Motor neuron (in vitro differentiated cells): ENCODE data around the gene SCRN1. TPM values are rescaled to one million over a fixed set of nuclear protein-coding genes. Genes with fewer than 3 reads are reported as not detected.
A peak's percentile ranks its signal among the peaks of the same experiment; 100 is the strongest.

Source experiments
- ATAC-seq, 8 experiments: fragments of 200-7000 bp; cut with Tn5 transposase; replicated peaks in 6 of 8; 2 replicates each; pipeline ENCODE4 v1.8.0; 2021; ENCODE audit warnings: mild to moderate bottlenecking in 8 of 8, moderate library complexity in 8 of 8
- H3K27ac ChIP-seq, 2 donors: fragments of 250-450 bp; sonication (Bioruptor Pico); 2 replicates each; pipeline ENCODE4 v1.9.0; 2021; ENCODE audit warnings: antibody characterized with exemption in 2 of 2, mild to moderate bottlenecking in 2 of 2, moderate library complexity in 1 of 2
- H3K4me1 ChIP-seq, 2 donors: fragments of 250-450 bp; sonication (Bioruptor Pico); replicated peaks in 1 of 2; 2 replicates each; pipeline ENCODE4 v1.6.1; 2021; ENCODE audit warnings: antibody characterized with exemption in 2 of 2, mild to moderate bottlenecking in 2 of 2, moderate library complexity in 1 of 2
- H3K4me3 ChIP-seq, 5 donors: fragments of 250-450 bp; sonication (Bioruptor Pico); 2 replicates each; pipeline ENCODE4 v1.9.0; 2021; ENCODE audit warnings: antibody characterized with exemption in 5 of 5, mild to moderate bottlenecking in 5 of 5, moderate library complexity in 4 of 5
- WGBS, 10 experiments: fragments of 450-650 bp; shearing (Covaris generic); methylation state at CpG; one replicate each; pipeline ENCODE4 v1.0.0; 2022; 5-methylcytosine and 5-hydroxymethylcytosine counted together
- in situ Hi-C, 9 experiments: fragments of 400-800 bp; cut with MboI; loops; one replicate each; pipeline ENCODE4 v1.15.0; 2021; ENCODE audit warnings: low sequenced_read_pairs in 9 of 9, low pct_unique_long_range_greater_than_20kb in 2 of 9; ENCODE audit not compliant: unreplicated experiment in 9 of 9
- total RNA-seq, 8 experiments: library from RNA; unstranded; fragments of 300-600 nt; gene quantifications; 2 replicates each; pipeline versions ENCODE4 v1.2.3 to v1.2.4, GENCODE V29; 2022

SCRN1 gene
- total RNA-seq, 8 experiments from 2014 or later, result 18.1 to 162 (median 106) TPM

GRCh38 chr7:29956487-29956836 is 33.1 kb downstream of the SCRN1 start:
- in situ Hi-C loops, result no loop called here
- Histone ChIP-seq H3K4me3 (no peak overlapping the region), H3K4me1 (peaks cover 12 to 20% of the 10 kb centered on the region in 2 donors), H3K27ac (no peak overlapping the region)
- 42 to 90% (median 65%) methylated on average over 1 to 3 of the region's 3 CpGs; no CpG with 5 or more reads in 1 of the 10 experiments for WGBS, 10 experiments
- peak in 3 of 8 experiments; percentile 4 to 50 (median 21) for ATAC-seq

DNA sequence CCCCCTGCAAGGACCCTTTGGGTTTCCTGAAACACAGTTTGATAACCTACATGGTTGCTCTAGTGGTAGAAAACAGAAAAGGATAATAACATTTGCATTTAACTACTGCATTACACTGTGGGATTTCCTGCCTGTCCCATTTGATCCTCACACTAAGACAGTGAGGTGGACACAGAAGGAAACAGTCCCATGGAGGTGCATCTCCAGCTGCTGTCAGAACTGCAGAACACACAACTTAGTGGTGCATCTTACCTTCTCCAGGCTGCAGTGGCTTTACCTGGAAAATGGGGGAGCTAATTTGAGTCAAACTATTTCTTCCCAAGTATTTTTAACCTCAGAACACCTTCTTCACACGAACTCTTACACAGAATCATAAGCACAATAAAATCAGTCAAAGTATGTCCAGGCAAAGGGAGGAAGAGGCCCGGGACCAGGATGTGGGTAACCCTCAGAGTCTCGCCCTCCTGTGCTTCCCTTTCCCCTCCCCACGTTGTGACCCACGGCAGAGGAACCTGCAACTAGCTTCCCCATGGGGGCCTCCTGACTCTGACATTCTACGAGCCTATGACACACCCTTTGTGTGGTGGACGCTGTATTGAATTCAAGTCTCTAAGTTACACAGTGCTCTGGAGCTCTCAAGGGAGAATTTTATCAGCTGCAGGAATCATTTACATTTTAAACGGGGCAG is 33.7 kb downstream of the SCRN1 start:
- ATAC-seq, result peak in 5 of 8 experiments; percentile 47 to 59 (median 56)
- Histone ChIP-seq H3K27ac (no peak overlapping the region), H3K4me1 (peaks cover 12 to 20% of the 10 kb centered on the region in 2 donors), H3K4me3 (no peak overlapping the region)
- in situ Hi-C loops, result no loop called here
- 40 to 83% (median 73%) methylated on average over 1 to 6 of the region's 8 CpGs; no CpG with 5 or more reads in 1 of the 10 experiments for WGBS, 10 experiments

GRCh38 chr7:29955075-29955792 is 34.4 kb downstream of the SCRN1 start:
- H3K4me3 ChIP-seq, result no peak overlapping the region
- 58 to 96% (median 78%) methylated on average over 2 to 6 of the region's 7 CpGs; no CpG with 5 or more reads in 2 of the 10 experiments for WGBS, 10 experiments
- in situ Hi-C loops, result no loop called here
- ATAC-seq, result no peak
- peaks cover 12 to 20% of the 10 kb centered on the region in 2 donors for H3K4me1 ChIP-seq
- no peak overlapping the region for H3K27ac ChIP-seq

GRCh38 chr7:29953726-29954347 is 35.8 kb downstream of the SCRN1 start:
- H3K27ac ChIP-seq, result no peak overlapping the region
- ATAC-seq, result no peak
- in situ Hi-C loops, result no loop called here
- no peak overlapping the region for H3K4me3 ChIP-seq
- 30 to 100% (median 80%) methylated on average over 1 to 3 of the region's 4 CpGs; no CpG with 5 or more reads in 1 of the 10 experiments for WGBS, 10 experiments
- peaks cover 12 to 20% of the 10 kb centered on the region in 2 donors for H3K4me1 ChIP-seq

DNA sequence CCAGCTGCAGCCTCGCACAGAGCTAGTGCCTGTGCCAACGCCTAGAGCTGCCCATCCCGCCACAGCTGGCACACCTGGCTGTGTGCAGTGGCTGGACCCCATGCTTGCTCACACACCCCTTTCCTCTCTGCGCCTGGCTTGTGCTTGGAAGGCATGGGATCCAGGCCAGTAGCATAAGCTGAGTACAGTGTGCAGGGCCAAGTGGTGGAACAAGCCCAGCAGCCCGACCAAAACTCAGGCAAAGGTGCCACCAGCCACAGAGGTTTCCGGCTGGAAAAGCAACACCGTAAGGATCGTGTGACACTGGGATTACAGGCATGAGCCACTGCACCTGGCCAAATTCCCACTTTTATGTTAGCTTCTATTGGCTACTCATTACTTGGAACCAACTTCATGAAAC is 38.4 kb downstream of the SCRN1 start:
- in situ Hi-C loops, result no loop called here
- Histone ChIP-seq H3K27ac (no peak overlapping the region), H3K4me1 (peaks cover 5 to 7% of the 10 kb centered on the region in 2 donors), H3K4me3 (no peak overlapping the region)
- no peak for ATAC-seq
- WGBS, 10 experiments, result 60 to 100% (median 89%) methylated on average over 1 to 5 of the region's 8 CpGs; no CpG with 5 or more reads in 3 of the 10 experiments

GRCh38 chr7:29950480-29950879 is 39.1 kb downstream of the SCRN1 start:
- H3K4me3 ChIP-seq, result no peak overlapping the region
- peaks cover 0 to under 1% of the 10 kb centered on the region in 2 donors for H3K4me1 ChIP-seq
- in situ Hi-C loops, result no loop called here
- no peak for ATAC-seq
- H3K27ac ChIP-seq, result no peak overlapping the region
- WGBS, 10 experiments, result 60 to 97% (median 97%) methylated on average over 1 to 8 of the region's 8 CpGs; no CpG with 5 or more reads in 7 of the 10 experiments

DNA sequence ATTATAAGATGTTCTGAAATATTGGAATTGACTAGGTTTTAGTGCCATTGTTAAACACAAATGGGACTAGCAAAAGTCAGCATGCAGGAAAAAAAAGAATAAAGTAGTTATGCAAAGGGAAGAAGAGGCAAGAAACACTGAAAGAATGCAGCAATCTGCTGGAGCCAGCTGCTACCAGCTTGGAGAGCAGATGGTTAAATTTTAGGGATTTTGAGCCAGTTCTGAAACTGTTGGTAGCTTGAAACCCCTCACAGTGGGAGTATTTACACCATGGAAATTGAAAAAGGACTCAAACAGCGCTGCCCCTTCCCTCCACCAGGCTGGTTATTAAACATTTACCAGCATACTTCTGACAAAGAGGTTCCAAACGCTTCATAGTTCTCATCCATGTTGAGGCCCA is 41.0 kb downstream of the SCRN1 start:
- ATAC-seq, result no peak
- Histone ChIP-seq H3K4me3 (no peak overlapping the region), H3K4me1 (no peaks in the 10 kb centered on the region), H3K27ac (no peak overlapping the region)
- WGBS, 10 experiments, result 40 to 100% (median 80%) methylated on average over 1 to 2 of the region's 2 CpGs; no CpG with 5 or more reads in 2 of the 10 experiments
- in situ Hi-C loops, result no loop called here

DNA sequence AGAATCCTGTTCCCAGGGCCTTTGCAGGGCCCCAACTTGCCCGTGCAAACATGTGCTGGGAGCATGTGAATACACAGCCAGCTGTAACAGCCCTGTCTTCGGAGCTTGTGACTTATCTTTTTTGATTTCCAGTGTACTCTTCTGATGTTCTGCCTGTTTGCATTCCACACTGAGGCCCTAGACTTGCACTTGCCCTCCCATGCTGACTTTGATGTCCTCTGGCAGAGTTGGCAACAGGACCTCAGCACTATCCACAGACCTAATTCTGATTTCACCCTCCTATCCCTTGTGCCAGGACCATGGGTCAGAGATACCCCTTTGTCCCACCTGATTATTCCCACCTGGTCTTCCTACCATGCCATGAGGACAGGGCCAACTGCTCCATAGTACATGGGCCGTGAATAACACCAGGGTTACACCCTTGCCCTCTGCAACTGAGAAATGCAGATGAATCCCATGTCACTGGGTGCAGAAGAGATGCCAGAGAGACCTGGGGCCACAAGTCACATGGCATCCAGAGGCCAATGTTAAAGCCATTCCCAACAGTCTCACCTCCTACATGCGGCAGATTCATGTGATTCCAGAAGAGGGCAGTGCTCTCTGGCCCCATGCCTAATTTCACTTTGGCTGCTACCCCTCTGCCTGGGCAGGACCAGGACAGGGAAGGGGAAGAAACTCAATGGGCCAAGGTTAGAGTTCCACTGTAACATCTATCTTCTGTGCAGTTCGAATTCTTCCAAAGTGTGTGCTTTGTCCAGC is 43.0 kb downstream of the SCRN1 start:
- ATAC-seq, result peak in 4 of 8 experiments; percentile 43 to 85 (median 56)
- 70 to 90% (median 80%) methylated on average over 1 to 4 of the region's 5 CpGs; no CpG with 5 or more reads in 4 of the 10 experiments for WGBS, 10 experiments

DNA sequence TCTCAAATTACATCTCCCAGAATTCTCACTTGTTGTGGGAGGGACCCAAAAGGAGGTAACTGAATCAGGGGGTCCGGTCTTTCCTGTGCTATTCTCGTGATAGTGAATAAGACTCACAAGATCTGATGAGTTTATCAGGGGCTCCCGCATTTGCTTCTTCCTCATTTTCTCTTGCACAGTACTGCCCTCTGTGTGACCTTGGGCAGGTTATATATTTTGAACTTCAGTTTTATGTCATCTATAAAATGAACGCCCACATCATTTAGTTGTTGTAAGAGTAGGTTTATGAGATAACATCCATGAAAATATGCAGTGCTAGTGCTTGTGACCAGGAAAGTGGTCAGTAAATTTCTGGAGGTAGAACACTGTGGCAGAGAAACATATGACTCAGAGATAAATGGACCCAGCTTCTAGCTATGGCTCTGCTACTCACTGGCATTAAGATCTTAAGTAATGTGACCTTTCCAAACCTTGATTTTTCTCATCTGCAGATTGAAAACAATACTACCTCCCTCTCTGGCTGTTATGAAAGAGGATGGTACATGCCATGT is 44.3 kb downstream of the SCRN1 start:
- no peak for ATAC-seq
- Histone ChIP-seq H3K27ac (no peak overlapping the region), H3K4me1 (peaks cover 0 to 7% of the 10 kb centered on the region in 2 donors), H3K4me3 (no peak overlapping the region)
- 80 to 100% (median 93%) methylated on average over 1 to 4 of the region's 4 CpGs; no CpG with 5 or more reads in 3 of the 10 experiments for WGBS, 10 experiments
- in situ Hi-C loops, result no loop called here

More for the DNA sequence above, 43.0 kb downstream of the SCRN1 start:
- H3K4me3 ChIP-seq, result no peak overlapping the region
- H3K27ac ChIP-seq, result no peak overlapping the region
- in situ Hi-C loops, result no loop called here
- peaks cover 0 to 7% of the 10 kb centered on the region in 2 donors for H3K4me1 ChIP-seq

DNA sequence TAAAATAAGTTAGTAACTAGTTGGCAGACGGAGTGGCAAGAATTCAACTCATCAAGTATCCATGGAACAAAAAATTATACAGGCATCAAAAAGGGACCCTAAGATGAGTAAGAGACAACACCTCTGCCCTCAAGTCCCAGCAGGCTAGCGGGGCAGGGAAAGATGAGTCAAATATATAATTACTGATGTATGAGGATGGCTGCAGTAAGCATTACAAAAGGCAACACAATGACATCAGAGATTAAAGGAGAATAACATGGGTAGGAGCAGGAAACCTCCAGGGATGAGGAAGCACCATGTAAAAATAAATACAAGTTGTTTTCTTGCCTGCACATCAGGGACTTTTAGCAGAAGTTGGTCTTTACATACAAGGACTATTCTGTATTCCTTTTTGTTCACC is 49.4 kb downstream of the SCRN1 start:
- Histone ChIP-seq H3K4me1 (peaks cover 0 to 7% of the 10 kb centered on the region in 2 donors), H3K4me3 (no peak overlapping the region), H3K27ac (no peak overlapping the region)
- WGBS, 10 experiments, result 65 to 100% (median 100%) methylated on average over 1 to 2 of the region's 2 CpGs; no CpG with 5 or more reads in 1 of the 10 experiments
- in situ Hi-C loops, result no loop called here
- ATAC-seq, result no peak

DNA sequence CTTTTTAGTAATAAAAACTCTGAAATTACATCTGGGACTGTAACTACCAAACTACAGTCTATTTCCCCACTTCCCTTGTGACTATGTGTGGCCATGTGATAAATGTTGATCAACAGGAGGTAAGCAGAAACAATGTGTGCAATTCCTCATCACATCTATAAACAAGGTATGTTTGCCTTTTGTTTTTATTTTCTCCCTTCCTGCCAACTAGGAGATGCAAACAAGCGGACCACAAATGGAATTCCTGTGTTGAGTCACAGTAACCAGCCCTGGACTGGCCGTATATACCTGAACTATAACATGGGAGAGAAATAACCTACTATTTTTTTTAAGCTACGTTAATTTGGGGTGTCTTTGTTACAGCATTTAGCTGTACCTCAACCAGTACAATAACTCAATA is 52.5 kb downstream of the SCRN1 start:
- H3K4me1 ChIP-seq, result peaks cover 0 to 6% of the 10 kb centered on the region in 2 donors
- H3K27ac ChIP-seq, result no peak overlapping the region
- in situ Hi-C loops, result no loop called here
- ATAC-seq, result no peak
- H3K4me3 ChIP-seq, result no peak overlapping the region
- WGBS, 10 experiments, result 90 to 100% (median 94%) methylated on average over 2 to 3 of the region's 3 CpGs; no CpG with 5 or more reads in 3 of the 10 experiments

GRCh38 chr7:29935111-29935510 is 54.5 kb downstream of the SCRN1 start:
- no peaks in the 10 kb centered on the region for H3K4me1 ChIP-seq
- WGBS, 10 experiments, result 83 to 100% (median 95%) methylated on average over 1 to 2 of the region's 2 CpGs; no CpG with 5 or more reads in 3 of the 10 experiments
- in situ Hi-C loops, result no loop called here
- no peak overlapping the region for H3K4me3 ChIP-seq
- no peak for ATAC-seq
- no peak overlapping the region for H3K27ac ChIP-seq
